Activated CD8-positive, alpha-beta memory T cell treated with anti-CD3 and anti-CD28 coated beads, Interleukin-2, amount 50 U/mL, for 1 hour (primary cell): ENCODE results near the gene ARHGEF33.

Experiments used
- DNase-seq: peaks from one replicate; pipeline ENCODE4 v3.0.0-alpha.2; 2020; ENCODE audit errors: extremely low read depth

Gene ARHGEF33

DNA sequence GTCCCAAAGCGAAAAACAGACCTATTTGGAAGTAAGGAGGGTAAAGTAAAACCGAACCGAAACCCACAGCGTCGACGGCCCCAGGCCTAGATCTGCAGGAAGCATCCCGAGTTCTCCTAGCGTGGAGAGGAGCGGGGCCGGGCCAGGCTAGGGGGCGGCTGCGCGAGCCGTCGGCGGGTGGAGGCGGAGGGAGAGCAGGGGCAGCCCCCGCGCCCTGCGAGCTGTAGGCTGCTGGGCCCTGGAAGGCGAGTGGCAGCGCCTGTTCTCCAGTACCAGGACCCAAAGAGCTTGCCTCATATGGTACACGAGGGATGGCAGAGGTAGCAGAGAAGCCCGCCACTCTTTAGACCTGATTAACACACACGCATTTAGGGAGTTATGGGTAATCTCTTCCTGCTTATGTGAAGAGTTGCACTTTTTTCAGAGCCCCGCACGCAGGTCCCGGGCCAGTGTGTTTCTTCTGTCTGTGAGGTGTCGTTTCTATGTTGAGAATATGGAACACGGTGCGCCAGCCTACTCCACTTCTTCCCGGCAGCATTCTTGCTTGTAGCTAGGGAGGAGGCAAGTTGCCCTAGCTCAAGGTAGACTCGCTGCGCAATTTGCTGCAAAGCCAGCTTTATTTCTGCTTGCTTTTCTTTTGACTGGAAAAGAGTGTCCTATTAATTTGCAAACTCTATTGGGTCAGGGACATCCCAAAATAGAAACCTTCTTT, 71.1 kb downstream of the ARHGEF33 start:
- DNase-seq = no peak

DNA sequence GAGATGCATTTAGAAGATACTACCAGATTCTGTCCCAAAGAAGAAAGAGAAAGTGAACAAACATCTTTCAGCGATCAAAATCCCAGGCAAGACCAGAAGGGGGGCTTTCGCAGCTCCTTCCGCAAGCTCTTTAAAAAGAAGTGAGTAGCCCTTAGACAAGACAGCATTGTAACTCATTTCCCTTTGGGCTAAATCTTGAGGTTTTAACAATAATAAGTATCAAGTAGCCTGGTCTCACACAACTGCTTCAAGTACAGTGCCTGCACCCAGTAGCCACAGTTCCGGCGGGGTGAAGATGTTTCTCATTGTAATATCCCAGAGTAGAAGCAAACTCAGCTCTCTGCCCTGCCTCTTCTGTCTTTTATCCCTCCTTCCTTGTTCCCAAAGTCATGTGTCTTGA, 76.3 kb downstream of the ARHGEF33 start:
- no peak for DNase-seq

- no peak for DNase-seq
These were observed 77.0 kb downstream of the ARHGEF33 start for GRCh38 chr2:38966678-38967077.

DNA sequence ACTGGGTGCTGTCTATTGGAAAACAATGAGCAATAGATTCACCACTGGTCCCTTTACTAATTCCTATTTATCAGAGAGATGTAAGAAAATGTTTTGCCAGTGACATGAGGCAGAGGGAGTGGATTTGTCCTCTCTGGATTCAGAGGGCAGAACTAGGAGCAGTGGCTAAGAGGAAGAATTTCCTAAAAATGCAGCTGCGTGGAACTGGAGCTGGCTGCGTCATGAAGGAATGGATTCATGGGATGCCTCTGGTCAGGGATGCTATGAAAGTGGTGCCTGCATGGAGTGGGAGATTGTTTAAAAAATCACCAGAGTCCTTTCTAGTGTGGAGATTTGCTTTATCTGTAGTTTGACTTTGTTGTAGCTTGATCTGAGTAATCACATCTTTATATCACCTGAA, 78.3 kb downstream of the ARHGEF33 start:
- DNase-seq = no peak

DNA sequence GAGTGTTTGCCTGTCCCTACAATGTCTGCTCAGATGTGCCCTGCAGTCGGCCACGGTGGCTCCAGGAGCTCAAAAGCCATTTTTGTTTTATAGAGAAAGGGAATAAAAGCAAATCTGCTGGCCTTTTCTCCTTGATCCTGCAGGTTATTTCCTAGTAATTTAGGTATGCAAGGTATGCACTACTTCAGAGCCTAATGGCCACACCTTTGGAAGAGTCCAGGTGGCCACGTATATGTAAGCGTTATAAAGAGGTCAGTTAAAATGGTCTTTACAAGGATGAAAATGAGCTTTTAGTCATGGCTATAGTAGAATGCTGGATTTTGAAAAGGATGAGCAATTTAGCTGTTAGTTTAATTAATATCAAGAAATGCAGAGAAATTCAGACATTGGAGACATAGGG, 81.7 kb downstream of the ARHGEF33 start:
- no peak for DNase-seq

GRCh38 chr2:38973266-38973665, 83.6 kb downstream of the ARHGEF33 start:
- DNase-seq = no peak

GRCh38 chr2:38975042-38975441, 85.4 kb downstream of the ARHGEF33 start:
- DNase-seq = no peak

GRCh38 chr2:38977047-38977446, 87.4 kb downstream of the ARHGEF33 start:
- DNase-seq = no peak

DNA sequence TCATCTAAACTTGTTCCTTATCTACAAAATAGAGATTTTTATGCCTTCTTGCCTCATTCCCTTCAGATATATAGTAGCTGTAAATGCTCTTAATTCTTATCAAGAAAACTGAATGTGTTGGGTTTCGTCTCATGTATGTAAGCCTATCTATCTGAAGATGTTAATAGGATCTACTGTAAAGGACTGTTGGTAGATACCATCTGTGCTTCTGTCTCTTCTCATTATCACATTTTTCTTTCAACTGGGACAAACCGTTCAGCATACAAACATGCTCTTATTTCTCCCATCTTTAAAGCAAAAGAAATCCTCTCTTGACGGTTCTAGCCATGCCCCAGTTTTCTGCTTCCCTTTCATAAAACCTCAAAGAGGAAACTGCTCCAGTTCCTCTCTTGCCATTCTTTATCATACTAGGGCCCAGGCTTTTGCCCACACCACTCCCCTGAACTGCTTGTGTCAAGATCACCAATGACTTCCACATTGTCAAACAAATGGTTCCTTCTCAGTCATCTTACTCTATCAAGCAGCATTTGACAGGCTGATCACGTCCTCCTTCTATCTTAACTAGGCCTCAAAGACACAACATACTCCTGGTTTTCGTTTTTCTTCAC, 88.7 kb downstream of the ARHGEF33 start:
- no peak for DNase-seq

DNA sequence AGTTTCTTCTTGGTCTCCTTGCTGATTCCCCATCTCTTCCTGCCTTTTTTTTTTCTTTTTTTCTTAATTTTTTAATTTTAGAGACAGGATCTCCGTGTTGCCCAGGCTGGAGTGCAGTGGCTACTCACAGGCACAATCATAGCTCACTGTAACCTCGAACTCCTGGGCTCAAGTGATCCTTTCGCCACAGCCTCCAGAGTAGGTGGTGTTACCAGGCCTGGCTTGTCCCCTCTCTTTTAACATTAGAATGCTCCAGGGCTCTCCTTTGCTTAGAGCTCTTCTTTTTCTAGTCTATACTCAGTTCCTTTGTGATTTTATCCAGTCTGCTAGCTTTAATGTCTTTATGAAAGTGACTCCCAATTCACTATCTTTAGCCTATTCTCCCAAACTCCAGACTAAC, 89.2 kb downstream of the ARHGEF33 start:
- no peak for DNase-seq

DNA sequence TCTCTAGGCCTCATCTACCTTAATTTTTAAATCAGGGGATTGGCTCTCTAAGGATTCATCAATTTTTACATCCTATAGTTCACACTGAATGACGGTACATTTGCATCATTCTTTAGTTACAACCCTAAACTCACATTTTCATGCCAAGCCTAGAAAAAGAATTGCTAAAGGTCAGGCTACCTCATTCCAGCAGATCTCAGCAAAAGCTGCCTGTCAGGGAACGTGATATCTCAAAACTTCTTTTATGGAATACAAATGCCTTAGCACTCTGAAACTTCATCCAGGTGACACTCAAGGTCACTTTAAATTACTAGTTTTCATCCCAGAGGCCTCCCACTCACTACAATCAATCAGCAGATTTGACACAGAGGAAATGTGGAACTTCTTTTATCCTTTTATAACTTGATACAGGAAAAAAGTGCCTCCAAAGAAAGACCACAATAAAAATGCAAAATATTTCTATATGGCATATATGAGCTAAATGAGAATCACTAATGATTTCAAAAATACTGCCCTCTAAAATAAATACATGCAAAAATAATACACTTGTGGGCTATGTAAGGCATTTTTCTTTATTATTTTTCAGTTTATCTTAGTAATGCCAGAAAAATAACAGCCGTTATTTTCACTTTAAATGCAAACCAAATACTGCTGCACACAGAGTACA, 91.5 kb downstream of the ARHGEF33 start:
- DNase-seq = no peak

DNA sequence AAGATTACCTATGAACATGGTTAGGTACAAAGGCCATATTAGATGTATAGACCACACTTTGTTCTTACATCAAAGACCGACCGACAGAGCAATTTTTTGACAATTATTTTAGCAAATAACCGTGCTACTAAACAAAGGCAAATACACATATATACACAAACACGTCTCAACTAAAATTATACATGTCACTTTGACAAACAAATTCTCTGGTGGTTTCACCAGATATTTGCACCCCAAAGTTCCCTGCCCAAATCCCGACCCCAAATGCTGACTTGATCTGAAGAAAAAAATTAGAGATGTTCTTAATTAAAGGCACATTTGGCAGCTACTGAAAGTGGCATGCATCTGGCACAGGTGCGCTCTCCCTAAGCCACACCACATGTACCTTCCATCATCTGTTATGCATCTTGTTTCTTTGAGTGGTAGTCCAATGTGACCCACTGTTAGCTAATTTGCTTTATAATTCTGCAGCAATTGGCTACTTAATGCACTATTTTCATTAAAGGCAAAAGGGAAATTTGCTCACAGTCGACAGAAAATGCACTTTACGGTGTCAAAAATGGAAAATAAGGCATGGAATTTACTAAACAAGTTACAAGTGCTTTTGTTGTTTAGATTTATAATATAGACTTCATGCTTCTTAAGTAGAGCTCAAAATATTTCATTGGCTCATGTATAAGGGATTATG, 92.1 kb downstream of the ARHGEF33 start:
- no peak for DNase-seq

DNA sequence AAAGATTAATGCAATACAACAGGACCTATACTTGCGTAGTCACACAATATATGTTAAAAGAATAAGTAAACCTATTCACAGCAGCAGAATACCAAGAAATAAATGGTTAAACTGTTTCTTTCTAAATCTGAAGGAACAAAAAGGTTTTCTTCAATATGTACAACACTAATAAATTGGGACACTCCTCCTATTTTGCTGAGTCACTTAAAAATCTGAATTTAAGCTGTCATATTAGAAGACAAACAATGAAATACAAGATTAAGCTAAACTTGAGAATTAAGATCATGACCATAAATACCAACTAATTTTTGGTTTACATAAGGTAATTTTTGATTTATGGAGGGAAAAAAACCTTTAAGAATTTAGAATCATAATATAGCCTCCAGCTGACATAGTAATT, 92.8 kb downstream of the ARHGEF33 start:
- no peak for DNase-seq

GRCh38 chr2:38988716-38989115, 99.0 kb downstream of the ARHGEF33 start:
- no peak for DNase-seq

DNA sequence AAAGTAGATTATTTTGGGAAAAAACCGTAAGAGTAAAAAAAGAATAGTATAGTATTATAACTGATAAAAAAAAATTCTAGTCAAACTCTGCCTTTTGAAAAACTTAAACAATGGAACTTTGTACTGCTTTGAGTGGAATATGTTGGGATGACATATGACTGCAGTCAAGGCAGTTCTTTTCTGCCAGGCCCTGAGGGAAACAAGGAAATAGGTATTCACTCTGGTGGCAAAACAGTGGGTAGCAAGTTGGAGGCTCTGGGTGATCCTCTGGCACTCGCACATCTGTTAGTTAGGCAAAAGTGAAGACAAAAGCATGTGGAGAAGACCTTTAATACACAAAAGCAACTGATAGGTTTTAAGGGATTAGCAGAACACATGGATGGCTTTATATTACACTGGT, 102.2 kb downstream of the ARHGEF33 start:
- DNase-seq = no peak

DNA sequence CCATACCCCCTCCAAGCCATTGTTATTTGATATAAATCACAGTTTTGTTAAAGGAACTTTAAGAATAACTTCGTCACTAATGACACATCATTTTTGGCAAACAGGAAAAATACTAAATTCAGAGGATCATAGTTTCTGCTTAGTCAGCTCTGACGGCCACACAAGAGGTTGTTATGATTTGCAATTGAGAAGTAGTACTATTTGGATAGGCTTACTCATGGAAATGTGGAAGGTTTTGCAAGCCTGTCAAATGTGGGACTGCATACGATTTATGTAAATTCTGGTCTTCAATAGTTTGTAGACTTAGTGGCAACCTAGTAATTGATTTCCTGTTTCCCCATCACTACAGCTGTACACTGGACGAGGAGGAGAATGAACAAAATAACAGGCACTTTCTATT, 108.1 kb downstream of the ARHGEF33 start:
- no peak for DNase-seq

DNA sequence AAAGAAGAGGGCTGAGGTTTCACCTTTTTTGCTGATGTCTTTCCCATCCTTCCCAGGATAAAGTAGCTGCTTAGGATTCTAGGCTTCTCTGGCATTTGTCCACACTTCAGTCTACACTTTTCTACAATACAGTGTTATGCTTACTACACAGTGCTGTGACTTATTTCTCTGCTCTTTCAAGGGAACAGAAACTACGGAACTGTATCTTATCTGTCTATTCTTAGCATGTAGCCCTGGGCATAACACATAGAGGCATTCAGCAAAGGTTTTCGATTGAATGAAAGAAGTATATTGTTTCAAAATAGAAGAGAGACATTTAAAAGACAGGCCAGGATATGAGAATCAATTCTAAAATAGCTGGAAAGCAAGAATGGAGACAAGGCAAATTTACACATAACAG, 110.9 kb downstream of the ARHGEF33 start:
- DNase-seq = no peak

DNA sequence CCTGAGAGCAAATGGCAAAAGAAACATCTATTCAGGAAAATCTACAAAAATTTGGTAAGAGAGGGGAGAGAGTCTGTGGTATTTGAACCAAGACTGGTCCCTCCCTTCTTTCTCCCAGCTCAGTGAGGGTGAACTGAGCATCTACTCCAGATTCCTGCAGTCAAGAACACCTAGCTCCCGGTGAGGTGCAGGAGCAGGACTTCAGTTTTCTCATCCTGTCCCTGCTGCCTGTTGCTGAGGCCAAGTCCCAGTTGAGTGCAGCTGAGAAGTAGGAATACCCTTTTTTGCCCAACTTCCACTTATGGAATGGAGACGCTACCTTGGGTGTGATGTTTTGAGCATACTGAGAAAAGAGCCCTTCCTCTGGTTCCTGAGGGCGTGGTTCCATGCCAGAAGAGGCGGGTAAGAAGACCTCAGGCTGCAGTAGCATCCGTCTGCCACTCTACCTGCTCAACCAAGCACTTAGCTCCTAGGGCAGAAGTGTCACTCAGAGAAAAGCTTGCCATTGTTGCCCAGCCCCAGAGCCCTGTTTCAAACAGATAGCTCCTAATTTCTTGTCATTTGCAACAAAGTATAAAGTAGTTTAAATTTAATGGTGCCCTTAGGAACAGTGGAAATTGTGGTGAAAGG, 118.3 kb downstream of the ARHGEF33 start:
- DNase-seq = no peak

DNA sequence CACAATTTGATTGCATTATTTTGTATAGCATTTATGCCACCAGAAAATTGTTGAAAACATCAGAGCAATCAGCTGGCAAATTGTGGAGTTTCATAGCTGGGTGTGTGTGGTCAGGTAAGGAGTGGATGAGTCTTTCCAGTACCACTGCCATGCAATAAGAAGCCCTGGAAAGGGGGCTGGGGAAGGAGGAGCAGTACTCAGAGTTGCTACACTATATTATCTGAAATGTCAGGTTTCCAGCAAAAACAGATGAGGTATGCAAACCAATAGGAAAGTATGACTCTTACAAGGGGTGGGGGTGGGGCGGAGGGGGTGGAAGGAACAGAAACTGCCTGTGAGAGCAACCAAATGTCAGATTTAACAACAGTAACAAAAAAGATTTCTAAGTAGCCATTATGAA, 119.0 kb downstream of the ARHGEF33 start:
- no peak for DNase-seq

- DNase-seq = no peak
These were observed 124.2 kb downstream of the ARHGEF33 start for GRCh38 chr2:39013871-39014270.

DNA sequence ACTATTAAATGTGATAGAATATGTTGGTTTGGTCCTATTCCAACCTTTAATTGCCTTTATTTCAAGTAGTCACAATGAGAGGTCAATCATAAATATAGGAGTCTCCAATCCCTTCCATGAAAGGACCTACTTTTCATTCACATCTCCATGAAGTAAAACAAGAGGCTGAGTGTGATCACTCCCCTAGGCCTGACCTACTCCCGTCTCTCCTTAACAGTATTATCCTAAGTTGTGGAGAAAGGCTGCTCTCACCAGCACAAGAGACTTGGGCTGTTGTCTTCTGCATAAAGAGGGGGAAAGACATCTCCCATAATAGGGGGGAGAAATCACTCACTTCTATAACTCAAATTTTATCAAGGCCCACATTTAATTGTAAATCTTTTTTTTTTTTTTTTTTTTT, 125.7 kb downstream of the ARHGEF33 start:
- DNase-seq = no peak

GRCh38 chr2:39017334-39017733, 127.7 kb downstream of the ARHGEF33 start:
- no peak for DNase-seq
